HG03025 (cell line): ENCODE results near the gene FTSJ1.
"Not testable (repeated sequence)": the region's sequence is repeated elsewhere in the genome, so short reads cannot be mapped to it uniquely, and the experiment has no call there.

Source experiments
- ATAC-seq: cut with Tn5 transposase; IDR thresholded peaks from one replicate; pipeline ENCODE4 v1.9.1; 2021; ENCODE audit warnings: mild to moderate bottlenecking, moderate library complexity; ENCODE audit not compliant: unreplicated experiment, low FRiP score

The FTSJ1 gene

GRCh38 chrX:48520976-48521352, 45.0 kb downstream of the FTSJ1 start:
- ATAC-seq = no peak

DNA sequence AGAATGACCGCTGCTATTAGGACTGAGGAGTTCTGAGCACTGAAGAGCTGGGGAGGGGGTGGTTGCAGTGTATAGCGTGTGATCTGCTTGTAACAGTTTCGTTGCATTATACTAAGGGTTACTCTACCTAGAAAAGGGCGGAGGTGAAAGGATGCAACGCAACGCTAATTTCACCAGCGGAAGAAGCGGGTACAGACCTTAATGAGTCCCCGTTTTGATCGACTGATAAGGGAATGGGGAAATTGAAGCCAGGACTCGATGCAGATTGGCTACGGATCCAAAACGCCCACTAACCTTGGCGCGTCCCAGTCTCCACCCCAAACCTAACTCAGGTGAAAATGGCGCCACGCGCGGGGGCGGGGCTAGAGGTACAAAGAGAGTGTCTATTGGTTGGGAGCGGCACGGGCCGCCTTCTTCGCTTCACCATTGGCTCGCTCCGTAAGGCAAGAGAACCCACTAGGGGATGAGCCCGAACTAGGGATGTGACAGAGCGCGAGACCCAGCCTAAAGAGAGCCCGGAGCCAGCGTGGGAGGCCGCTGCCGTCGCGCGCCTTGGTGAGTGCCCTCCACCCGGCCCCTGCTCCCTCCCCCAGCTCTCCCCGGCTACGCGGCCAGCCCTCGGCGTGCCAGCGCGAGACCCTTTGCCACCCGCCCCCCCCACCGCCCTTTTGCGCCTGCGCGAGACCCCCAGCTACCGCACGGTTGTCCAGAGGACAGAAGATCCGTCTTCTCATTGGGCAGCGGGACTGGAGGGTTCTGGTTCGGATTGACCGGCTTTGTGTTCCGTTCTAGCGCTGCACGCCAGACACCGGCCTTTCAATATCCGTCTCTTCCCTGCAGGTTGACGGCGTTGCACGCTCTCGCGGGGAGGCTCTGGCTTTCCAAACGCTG, 45.6 kb downstream of the FTSJ1 start, which contains the start of gene EBP:
Gene EBP, plus strand, starts transcription at position 456 of the 891 bp plus-strand sequence. CDS start 1,964 bp downstream, outside the sequence.
- peak; percentile 89 for ATAC-seq

- ATAC-seq = no peak
Observed at GRCh38 chrX:48522291-48522690, 46.3 kb downstream of the FTSJ1 start.

DNA sequence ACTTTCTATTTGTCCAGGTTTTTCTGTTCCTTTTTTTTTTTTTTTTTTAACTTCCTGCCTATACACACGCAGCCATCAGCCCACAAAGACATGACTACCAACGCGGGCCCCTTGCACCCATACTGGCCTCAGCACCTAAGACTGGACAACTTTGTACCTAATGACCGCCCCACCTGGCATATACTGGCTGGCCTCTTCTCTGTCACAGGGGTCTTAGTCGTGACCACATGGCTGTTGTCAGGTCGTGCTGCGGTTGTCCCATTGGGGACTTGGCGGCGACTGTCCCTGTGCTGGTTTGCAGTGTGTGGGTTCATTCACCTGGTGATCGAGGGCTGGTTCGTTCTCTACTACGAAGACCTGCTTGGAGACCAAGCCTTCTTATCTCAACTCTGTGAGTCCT, 47.7 kb downstream of the FTSJ1 start:
- ATAC-seq = no peak

DNA sequence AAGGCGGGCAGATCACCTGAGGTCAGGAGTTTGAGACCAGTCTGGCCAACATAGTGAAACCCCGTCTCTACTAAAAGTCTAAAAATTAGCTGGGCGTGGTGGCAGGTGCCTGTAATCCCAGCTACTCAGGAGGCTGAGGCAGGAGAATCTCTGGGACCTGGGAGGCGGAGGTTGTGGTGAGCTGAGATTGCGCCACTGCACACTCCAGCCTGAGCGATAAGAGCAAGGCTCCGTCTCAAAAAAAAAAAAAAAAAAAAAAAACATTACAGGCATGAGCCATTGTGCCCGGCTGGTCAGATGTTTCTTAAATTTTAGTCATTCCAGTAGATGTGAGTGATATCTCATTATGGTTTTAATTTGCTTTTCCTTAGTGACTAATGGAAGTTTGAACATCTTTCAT, 49.9 kb downstream of the FTSJ1 start:
- not testable (repeated sequence) for ATAC-seq

DNA sequence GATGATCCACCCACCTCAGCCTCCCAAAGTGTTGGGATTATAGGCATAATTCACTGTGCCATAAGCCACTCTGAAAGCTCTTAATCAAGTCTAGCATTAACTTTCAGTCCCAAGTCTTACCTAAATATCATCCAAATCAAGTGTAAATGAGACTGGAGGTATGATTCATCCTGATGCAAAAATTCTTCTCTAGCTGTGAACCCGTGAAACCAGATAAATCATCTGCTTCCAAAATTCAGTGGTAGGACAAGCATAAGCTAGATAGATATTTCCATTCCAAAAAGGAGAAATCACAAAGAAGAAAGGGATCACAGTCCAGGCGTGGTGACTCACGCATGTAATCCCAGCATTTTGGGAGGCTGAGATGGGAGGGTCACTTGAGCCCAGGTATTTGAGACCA, 54.7 kb downstream of the FTSJ1 start:
- no peak for ATAC-seq

DNA sequence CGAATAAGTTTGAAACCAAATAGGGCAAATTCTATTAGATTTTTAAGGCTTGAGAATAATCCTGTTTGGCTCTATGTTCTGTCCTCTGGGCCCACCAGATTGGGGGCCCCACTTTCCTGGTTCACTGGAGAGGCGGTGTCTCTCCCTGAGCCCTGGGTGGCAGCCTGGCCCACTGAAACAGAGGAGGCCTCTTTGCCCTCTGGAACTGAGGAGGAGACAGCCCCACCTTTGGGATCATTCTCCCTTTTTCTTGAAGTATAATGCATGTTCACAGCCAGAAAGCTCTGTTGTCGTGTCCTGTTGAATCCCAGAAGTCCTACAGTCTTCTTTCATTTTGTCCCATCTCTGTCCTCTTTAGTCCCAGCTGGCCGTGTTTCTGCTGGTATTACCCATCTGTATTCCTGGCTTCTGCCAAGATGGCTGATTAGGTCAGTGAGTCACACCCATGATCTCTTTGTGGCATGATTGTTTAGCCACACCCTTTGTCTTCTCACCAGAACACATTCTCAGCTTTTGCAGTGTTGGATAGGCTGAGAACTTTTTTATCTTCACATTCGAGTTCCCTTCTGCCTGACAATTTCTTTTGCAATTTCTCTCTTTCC, 55.5 kb downstream of the FTSJ1 start:
- ATAC-seq = no peak

GRCh38 chrX:48532161-48532560, 56.2 kb downstream of the FTSJ1 start:
- no peak for ATAC-seq

DNA sequence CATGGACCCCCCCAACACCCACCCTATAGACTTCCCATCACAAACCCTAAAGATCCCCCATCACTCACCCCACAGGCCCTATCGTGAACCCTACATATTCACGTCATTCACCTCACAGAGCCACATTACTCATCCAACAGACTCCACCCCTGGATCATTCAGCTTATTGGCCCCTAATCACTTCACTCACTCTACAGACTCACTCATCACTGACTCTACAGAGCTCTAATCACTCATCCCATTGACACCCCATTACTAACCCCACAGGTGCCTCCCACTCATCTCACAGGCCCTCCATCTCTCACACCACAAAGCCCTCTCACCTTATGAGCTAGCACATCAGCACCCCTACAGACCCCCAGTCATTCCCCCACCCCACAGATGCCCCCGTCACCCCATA, 57.2 kb downstream of the FTSJ1 start:
- ATAC-seq = no peak
